ENCODE measurements around the gene PRUNE2. TPM values are rescaled to one million over a fixed set of nuclear protein-coding genes. Genes with fewer than 3 reads are reported as not detected.

The PRUNE2 gene
- total RNA-seq, 2 experiments from 2014 or later: not detected

DNA sequence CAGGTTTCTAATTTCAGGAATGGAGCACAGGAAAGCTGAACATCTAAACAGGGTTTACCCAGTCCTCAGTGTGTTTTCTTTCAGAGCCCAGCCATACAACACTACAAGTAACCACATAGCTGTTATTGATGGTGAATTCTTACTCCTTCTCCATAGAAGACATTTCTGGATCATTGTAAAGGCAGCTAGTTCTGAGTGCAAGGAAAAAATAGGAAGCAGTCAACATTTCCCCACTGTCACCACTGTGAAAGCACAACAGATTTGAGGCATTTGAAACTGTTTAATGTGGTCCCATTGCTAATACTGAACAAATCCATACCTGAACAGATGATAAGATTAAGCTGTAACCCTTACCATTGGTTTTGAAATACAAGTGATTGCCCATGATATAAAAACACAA lies 286.7 kb downstream of the PRUNE2 start:
- H3K36me3 ChIP-seq (ENCODE audit: insufficient read depth, low read length): no peaks in the 10 kb centered on the region
- ATAC-seq (ENCODE audit: poor library complexity) (no peak), DNase-seq (no peak)
- H3K27ac ChIP-seq (ENCODE audit: low read depth in 1 of 2, low read length in 2 of 2): no peak overlapping the region
- no peaks in the 10 kb centered on the region for H3K9me3 ChIP-seq (ENCODE audit: control insufficient read depth in 1 of 2, insufficient read depth in 1 of 2, low read length in 2 of 2)
- H3K4me1 Mint-ChIP-seq (ENCODE audit: low read depth): no peaks in the 10 kb centered on the region
- intact Hi-C loops (cut with DNase I, micrococcal nuclease): no loop called here
- no peak overlapping the region for H3K4me3 ChIP-seq (ENCODE audit: low read length)
- peaks cover 31% of the 10 kb centered on the region for H3K27me3 Mint-ChIP-seq
- POLR2A ChIA-PET: no interaction called here
- CTCF ChIA-PET: interaction anchor here (1.1 kb wide), 1 partner anchor 9 kb away, joined by 5 read pairs; no protein-coding TSS in a partner anchor
- peaks cover 3% of the 10 kb centered on the region for H3K4me1 ChIP-seq (ENCODE audit: insufficient read depth, low read length)
- H3K9me3 Mint-ChIP-seq: no peaks in the 10 kb centered on the region
- peaks cover 0 to 8% of the 10 kb centered on the region in 2 experiments for H3K27me3 ChIP-seq (ENCODE audit: control insufficient read depth in 1 of 2, insufficient read depth in 2 of 2, low read length in 2 of 2)
- H3K36me3 Mint-ChIP-seq (ENCODE audit: low read depth): no peaks in the 10 kb centered on the region
- no peak overlapping the region for H3K27ac Mint-ChIP-seq
- TF ChIP-seq, protein P1, sequence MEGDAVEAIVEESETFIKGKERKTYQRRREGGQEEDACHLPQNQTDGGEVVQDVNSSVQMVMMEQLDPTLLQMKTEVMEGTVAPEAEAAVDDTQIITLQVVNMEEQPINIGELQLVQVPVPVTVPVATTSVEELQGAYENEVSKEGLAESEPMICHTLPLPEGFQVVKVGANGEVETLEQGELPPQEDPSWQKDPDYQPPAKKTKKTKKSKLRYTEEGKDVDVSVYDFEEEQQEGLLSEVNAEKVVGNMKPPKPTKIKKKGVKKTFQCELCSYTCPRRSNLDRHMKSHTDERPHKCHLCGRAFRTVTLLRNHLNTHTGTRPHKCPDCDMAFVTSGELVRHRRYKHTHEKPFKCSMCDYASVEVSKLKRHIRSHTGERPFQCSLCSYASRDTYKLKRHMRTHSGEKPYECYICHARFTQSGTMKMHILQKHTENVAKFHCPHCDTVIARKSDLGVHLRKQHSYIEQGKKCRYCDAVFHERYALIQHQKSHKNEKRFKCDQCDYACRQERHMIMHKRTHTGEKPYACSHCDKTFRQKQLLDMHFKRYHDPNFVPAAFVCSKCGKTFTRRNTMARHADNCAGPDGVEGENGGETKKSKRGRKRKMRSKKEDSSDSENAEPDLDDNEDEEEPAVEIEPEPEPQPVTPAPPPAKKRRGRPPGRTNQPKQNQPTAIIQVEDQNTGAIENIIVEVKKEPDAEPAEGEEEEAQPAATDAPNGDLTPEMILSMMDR (IDR thresholded peaks at IDR 0.05): no peak
- no peak overlapping the region for H3K4me3 Mint-ChIP-seq

DNA sequence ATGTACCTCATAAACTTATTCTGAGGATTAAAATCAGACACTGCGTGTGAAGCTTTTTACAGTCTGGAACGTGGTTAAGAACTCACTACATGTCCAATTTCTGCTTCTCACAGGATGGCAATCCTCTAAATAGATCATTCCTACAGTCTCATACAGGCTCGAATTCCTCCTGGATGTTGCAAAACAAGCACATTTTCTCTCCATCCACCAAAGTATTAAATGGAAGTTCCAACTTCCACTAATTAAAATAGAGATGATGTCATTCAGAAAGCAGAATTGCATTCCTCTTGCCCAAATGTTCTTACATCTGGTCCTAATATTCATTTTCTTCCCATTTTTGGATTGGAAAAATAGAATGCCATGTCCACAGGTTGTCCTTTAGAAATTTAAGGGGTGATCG lies 287.2 kb downstream of the PRUNE2 start:
- no peak overlapping the region for H3K4me3 Mint-ChIP-seq
- CTCF ChIA-PET: interaction anchor here (1.1 kb wide), 1 partner anchor 10 kb away, joined by 5 read pairs; no protein-coding TSS in a partner anchor

DNA sequence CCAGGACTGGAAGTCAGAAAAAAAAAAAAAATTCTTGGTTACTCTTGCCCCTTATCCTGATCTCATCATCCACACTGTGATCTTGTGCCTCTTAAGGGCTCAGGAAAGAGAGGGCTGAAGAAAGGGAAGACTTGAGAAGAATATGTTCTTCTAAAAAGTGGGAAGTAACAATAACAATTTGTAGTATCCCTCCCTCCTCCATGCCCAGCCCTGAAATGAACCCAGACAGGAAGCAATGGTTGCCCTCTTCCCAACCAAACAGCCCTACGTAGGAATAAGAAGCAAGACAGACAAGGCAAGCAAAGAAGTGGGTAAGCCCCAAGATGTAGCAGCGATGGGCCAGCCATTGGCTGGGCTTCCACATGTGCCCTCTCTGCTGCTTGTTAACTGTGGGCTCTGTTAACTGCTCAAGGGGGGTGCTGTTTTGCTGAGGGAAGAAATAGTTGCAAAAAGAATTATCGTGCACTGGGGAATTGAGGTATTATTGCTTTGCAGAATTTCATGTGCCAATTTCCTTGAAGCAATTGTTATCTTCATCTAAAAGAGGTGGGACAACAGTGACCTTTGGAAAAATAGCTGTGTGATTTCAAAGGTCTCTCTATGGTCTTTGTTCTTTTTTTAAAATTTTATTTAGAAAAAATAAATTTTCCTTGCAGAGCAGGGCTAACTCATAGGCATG lies 288.3 kb downstream of the PRUNE2 start:
- CTCF ChIA-PET: no interaction called here
- Histone ChIP-seq H3K4me1 (ENCODE audit: insufficient read depth, low read length) (peaks cover 3% of the 10 kb centered on the region), H3K9me3 (ENCODE audit: control insufficient read depth in 1 of 2, insufficient read depth in 1 of 2, low read length in 2 of 2) (no peaks in the 10 kb centered on the region), H3K36me3 (ENCODE audit: insufficient read depth, low read length) (no peaks in the 10 kb centered on the region), H3K27ac (ENCODE audit: low read depth in 1 of 2, low read length in 2 of 2) (no peak overlapping the region), H3K27me3 (ENCODE audit: control insufficient read depth in 1 of 2, insufficient read depth in 2 of 2, low read length in 2 of 2) (peaks cover 0 to 8% of the 10 kb centered on the region in 2 experiments), H3K4me3 (ENCODE audit: low read length) (no peak overlapping the region)
- Mint-ChIP-seq H3K27me3 (peaks cover 31% of the 10 kb centered on the region), H3K9me3 (no peaks in the 10 kb centered on the region), H3K36me3 (ENCODE audit: low read depth) (no peaks in the 10 kb centered on the region), H3K4me1 (ENCODE audit: low read depth) (no peaks in the 10 kb centered on the region), H3K27ac (no peak overlapping the region), H3K4me3 (no peak overlapping the region)
- TF ChIP-seq, protein P1 (IDR thresholded peaks at IDR 0.05): no peak
- ATAC-seq (ENCODE audit: poor library complexity): no peak
- intact Hi-C loops (cut with DNase I, micrococcal nuclease): no loop called here
- POLR2A ChIA-PET: no interaction called here
- no peak for DNase-seq

More for the DNA sequence above, 287.2 kb downstream of the PRUNE2 start:
- TF ChIP-seq, protein P1 (IDR thresholded peaks at IDR 0.05): no peak
- Mint-ChIP-seq H3K27me3 (peaks cover 31% of the 10 kb centered on the region), H3K27ac (no peak overlapping the region), H3K36me3 (ENCODE audit: low read depth) (no peaks in the 10 kb centered on the region), H3K4me1 (ENCODE audit: low read depth) (no peaks in the 10 kb centered on the region), H3K9me3 (no peaks in the 10 kb centered on the region)
- POLR2A ChIA-PET: no interaction called here
- intact Hi-C loops (cut with DNase I, micrococcal nuclease): no loop called here
- DNase-seq (no peak), ATAC-seq (ENCODE audit: poor library complexity) (no peak)
- Histone ChIP-seq H3K36me3 (ENCODE audit: insufficient read depth, low read length) (no peaks in the 10 kb centered on the region), H3K27me3 (ENCODE audit: control insufficient read depth in 1 of 2, insufficient read depth in 2 of 2, low read length in 2 of 2) (peaks cover 0 to 8% of the 10 kb centered on the region in 2 experiments), H3K27ac (ENCODE audit: low read depth in 1 of 2, low read length in 2 of 2) (no peak overlapping the region), H3K4me1 (ENCODE audit: insufficient read depth, low read length) (peaks cover 3% of the 10 kb centered on the region), H3K9me3 (ENCODE audit: control insufficient read depth in 1 of 2, insufficient read depth in 1 of 2, low read length in 2 of 2) (no peaks in the 10 kb centered on the region), H3K4me3 (ENCODE audit: low read length) (no peak overlapping the region)
